ENCODE data around the gene IL11.
"Not testable (repeated sequence)": the region's sequence is repeated elsewhere in the genome, so short reads cannot be mapped to it uniquely, and the experiment has no call there.

DNA sequence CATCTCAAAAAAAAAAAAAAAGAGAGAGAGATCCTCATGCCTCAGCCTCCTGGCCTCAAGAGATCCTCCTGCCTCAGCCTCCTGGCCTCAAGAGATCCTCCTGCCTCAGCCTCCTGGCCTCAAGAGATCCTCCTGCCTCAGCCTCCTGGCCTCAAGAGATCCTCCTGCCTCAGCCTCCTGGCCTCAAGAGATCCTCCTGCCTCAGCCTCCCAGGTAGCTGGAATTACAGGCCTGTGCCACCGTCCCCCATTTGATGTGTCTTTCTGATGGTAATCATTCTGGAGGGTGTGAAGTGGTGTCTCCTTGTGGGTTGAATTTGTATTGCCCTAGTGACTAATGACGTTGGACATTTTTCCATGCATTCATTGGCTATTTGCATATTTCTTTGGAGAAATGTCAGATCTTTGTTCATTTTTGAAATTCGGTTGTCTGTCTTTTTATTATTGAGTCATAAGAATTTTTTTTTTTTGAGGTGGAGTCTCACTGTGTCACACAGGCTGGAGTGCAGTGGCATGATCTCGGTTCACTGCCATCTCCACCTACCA is 41.4 kb downstream of the IL11 start:
- TF ChIP-seq, protein P1, sequence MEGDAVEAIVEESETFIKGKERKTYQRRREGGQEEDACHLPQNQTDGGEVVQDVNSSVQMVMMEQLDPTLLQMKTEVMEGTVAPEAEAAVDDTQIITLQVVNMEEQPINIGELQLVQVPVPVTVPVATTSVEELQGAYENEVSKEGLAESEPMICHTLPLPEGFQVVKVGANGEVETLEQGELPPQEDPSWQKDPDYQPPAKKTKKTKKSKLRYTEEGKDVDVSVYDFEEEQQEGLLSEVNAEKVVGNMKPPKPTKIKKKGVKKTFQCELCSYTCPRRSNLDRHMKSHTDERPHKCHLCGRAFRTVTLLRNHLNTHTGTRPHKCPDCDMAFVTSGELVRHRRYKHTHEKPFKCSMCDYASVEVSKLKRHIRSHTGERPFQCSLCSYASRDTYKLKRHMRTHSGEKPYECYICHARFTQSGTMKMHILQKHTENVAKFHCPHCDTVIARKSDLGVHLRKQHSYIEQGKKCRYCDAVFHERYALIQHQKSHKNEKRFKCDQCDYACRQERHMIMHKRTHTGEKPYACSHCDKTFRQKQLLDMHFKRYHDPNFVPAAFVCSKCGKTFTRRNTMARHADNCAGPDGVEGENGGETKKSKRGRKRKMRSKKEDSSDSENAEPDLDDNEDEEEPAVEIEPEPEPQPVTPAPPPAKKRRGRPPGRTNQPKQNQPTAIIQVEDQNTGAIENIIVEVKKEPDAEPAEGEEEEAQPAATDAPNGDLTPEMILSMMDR (IDR thresholded peaks at IDR 0.05; ENCODE audit: extremely low read depth in 1 of 2, insufficient read depth in 1 of 2, low read depth in 1 of 2, low read length in 2 of 2) = not testable (repeated sequence)
- TF ChIP-seq POLR2AphosphoS5 (IDR thresholded peaks at IDR 0.05; ENCODE audit: insufficient read depth, low read depth, low read length); POLR2A (IDR thresholded peaks at IDR 0.05; ENCODE audit: low read depth, low read length): not testable (repeated sequence)
